ENCODE measurements around the gene SLC36A2.

The SLC36A2 gene

DNA sequence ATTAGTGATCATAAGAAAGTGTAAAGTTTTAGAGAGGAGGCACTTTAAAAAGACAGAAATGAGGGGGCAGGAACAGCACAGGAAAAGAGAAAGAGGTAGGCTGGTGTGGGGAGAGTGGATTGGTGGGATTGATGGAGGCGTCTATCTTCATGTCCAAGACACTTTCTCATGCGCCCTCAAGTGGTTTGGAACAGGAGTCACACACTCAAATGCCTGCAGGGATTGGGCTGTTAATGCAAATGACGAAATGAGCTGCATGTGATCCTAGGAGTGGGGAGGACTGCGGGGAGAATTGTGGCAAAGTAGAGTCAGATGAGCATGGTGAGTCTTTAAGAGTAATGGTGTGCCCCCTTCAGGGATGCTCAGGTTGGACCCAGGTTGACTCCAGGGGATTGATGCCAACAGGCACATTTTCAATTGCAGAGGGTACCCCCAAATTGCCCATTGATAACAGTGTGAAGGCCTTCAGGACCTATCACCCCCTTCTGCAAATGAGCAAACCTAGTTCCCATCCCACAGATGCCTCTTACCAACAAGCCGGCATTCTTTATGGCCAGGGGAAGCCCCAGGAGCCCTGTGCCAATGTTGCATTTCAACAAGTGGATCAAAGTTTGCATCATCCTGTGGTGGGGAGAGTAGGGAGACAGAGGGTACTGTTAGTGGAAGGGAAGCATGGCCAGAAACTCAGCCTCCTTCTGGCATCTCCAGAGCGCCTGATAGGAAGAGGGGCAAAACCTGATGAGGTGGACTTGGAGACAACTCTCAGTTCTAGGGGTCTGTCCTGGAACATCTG is 49.1 kb downstream of the SLC36A2 start (continued):
- no peak for TF ChIP-seq ZNF132 (tag by site-specific recombination; IDR thresholded peaks at IDR 0.05; ENCODE audit: borderline replicate concordance)
- TF ChIP-seq ZNF24 (tag by site-specific recombination; IDR thresholded peaks at IDR 0.05): no peak
- no peak for TF ChIP-seq ZNF302 (tag by site-specific recombination; IDR thresholded peaks at IDR 0.05; ENCODE audit: low read depth)
- no peak for TF ChIP-seq ZNF248 (tag by site-specific recombination; IDR thresholded peaks at IDR 0.05)
- TF ChIP-seq, protein P1, sequence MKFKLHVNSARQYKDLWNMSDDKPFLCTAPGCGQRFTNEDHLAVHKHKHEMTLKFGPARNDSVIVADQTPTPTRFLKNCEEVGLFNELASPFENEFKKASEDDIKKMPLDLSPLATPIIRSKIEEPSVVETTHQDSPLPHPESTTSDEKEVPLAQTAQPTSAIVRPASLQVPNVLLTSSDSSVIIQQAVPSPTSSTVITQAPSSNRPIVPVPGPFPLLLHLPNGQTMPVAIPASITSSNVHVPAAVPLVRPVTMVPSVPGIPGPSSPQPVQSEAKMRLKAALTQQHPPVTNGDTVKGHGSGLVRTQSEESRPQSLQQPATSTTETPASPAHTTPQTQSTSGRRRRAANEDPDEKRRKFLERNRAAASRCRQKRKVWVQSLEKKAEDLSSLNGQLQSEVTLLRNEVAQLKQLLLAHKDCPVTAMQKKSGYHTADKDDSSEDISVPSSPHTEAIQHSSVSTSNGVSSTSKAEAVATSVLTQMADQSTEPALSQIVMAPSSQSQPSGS (tag by site-specific recombination; IDR thresholded peaks at IDR 0.05; ENCODE audit: low read depth): no peak
- TF ChIP-seq SP2 (tag by site-specific recombination; IDR thresholded peaks at IDR 0.05): no peak
- TF ChIP-seq GLI2 (tag by site-specific recombination; IDR thresholded peaks at IDR 0.05; ENCODE audit: borderline replicate concordance, low read depth): no peak
- TF ChIP-seq, protein P2, sequence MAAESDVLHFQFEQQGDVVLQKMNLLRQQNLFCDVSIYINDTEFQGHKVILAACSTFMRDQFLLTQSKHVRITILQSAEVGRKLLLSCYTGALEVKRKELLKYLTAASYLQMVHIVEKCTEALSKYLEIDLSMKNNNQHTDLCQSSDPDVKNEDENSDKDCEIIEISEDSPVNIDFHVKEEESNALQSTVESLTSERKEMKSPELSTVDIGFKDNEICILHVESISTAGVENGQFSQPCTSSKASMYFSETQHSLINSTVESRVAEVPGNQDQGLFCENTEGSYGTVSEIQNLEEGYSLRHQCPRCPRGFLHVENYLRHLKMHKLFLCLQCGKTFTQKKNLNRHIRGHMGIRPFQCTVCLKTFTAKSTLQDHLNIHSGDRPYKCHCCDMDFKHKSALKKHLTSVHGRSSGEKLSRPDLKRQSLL (tag by site-specific recombination; IDR thresholded peaks at IDR 0.05): no peak
- TF ChIP-seq ZNF791 (tag by site-specific recombination; IDR thresholded peaks at IDR 0.05): no peak
- TF ChIP-seq RBAK (tag by site-specific recombination; IDR thresholded peaks at IDR 0.05): no peak
- TF ChIP-seq, protein P3, sequence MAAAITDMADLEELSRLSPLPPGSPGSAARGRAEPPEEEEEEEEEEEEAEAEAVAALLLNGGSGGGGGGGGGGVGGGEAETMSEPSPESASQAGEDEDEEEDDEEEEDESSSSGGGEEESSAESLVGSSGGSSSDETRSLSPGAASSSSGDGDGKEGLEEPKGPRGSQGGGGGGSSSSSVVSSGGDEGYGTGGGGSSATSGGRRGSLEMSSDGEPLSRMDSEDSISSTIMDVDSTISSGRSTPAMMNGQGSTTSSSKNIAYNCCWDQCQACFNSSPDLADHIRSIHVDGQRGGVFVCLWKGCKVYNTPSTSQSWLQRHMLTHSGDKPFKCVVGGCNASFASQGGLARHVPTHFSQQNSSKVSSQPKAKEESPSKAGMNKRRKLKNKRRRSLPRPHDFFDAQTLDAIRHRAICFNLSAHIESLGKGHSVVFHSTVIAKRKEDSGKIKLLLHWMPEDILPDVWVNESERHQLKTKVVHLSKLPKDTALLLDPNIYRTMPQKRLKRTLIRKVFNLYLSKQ (tag by site-specific recombination; IDR thresholded peaks at IDR 0.05; ENCODE audit: borderline replicate concordance): no peak
- peak; percentile 45; the same call in 1 of the 2 replicates for TF ChIP-seq ZNF335 (tag by site-specific recombination; conservative IDR thresholded peaks at IDR 0.05)
- TF ChIP-seq, protein P4, sequence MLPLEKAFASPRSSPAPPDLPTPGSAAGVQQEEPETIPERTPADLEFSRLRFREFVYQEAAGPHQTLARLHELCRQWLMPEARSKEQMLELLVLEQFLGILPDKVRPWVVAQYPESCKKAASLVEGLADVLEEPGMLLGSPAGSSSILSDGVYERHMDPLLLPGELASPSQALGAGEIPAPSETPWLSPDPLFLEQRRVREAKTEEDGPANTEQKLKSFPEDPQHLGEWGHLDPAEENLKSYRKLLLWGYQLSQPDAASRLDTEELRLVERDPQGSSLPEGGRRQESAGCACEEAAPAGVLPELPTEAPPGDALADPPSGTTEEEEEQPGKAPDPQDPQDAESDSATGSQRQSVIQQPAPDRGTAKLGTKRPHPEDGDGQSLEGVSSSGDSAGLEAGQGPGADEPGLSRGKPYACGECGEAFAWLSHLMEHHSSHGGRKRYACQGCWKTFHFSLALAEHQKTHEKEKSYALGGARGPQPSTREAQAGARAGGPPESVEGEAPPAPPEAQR (tag by site-specific recombination; IDR thresholded peaks at IDR 0.05): no peak
- peak; percentile 65 for TF ChIP-seq ZNF654 (tag by site-specific recombination; IDR thresholded peaks at IDR 0.05; ENCODE audit: low read depth)
- TF ChIP-seq, protein P5, sequence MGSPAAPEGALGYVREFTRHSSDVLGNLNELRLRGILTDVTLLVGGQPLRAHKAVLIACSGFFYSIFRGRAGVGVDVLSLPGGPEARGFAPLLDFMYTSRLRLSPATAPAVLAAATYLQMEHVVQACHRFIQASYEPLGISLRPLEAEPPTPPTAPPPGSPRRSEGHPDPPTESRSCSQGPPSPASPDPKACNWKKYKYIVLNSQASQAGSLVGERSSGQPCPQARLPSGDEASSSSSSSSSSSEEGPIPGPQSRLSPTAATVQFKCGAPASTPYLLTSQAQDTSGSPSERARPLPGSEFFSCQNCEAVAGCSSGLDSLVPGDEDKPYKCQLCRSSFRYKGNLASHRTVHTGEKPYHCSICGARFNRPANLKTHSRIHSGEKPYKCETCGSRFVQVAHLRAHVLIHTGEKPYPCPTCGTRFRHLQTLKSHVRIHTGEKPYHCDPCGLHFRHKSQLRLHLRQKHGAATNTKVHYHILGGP (tag by site-specific recombination; IDR thresholded peaks at IDR 0.05): no peak
- peak; percentile 64 for TF ChIP-seq EGR2 (tag by site-specific recombination; IDR thresholded peaks at IDR 0.05; ENCODE audit: low read depth)
- TF ChIP-seq ZNF426 (tag by site-specific recombination; IDR thresholded peaks at IDR 0.05): no peak
- TF ChIP-seq, protein P6, sequence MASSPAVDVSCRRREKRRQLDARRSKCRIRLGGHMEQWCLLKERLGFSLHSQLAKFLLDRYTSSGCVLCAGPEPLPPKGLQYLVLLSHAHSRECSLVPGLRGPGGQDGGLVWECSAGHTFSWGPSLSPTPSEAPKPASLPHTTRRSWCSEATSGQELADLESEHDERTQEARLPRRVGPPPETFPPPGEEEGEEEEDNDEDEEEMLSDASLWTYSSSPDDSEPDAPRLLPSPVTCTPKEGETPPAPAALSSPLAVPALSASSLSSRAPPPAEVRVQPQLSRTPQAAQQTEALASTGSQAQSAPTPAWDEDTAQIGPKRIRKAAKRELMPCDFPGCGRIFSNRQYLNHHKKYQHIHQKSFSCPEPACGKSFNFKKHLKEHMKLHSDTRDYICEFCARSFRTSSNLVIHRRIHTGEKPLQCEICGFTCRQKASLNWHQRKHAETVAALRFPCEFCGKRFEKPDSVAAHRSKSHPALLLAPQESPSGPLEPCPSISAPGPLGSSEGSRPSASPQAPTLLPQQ (tag by site-specific recombination; IDR thresholded peaks at IDR 0.05): no peak

All from HEK293 (cell line).